Measurements from ENCODE around the gene SPAG17. TPM values are rescaled to one million over a fixed set of nuclear protein-coding genes. Genes with fewer than 3 reads are reported as not detected.
A peak's percentile ranks its signal among the peaks of the same experiment; 100 is the strongest.

Gene SPAG17
- not detected in 2 replicates for total RNA-seq (2014; rRNA removed; shearing (Covaris generic))
- total RNA-seq (2022): not detected in 2 replicates
- not detected for Bru-seq, nascent RNA
- BruChase-seq, experiment 1, labeled RNA remaining after a 6-hour chase: percentile 1 among the genes with signal in this experiment
- BruChase-seq, experiment 2, labeled RNA remaining after a 2-hour chase: not detected
- long read RNA-seq: 0 reads

DNA sequence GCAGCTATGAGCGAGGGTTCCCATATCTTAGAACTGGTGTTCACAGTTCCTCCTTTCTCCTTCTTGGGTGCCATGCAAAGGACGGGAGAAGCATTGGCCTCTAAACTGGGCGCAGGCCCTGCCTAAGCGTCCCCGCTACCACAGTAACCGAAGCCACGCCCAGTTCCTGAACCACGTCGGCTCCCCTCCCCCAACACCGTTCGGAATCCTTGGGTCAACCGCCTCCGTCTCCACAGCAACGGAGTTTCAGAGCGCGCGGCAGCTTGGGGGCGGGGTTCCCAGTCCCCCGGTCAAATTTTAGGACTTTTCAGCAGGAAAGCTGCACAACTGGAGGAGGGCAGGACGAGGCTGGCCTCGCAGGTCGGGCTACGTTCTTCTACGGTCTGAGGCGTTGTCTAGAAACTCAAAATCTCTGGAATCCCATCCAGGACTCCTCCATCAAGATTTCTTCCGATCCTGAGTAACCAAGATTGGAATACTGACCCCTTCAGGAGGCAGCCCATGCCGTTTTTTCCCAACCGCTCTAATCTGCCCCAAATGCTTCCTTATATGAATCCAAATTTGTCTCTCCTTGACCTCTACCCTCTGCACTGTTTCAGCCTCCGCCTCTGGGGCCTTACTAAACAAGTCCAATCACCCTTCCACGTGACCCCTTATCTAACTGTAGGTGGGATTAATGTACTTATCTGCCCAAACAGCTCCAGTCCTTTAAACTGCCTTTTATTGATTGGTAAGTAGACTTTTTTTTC lies at the start of gene SPAG17:
Gene SPAG17, minus strand, starts transcription at position 145 of the 749 bp plus-strand sequence. Its CDS starts 71 bp downstream, at position 74.
- DNase-seq (ENCODE audit: low spot score): no peak
- H3K9me2 ChIP-seq (ENCODE audit: insufficient read depth, low read length): no peaks in the 10 kb centered on the region

DNA sequence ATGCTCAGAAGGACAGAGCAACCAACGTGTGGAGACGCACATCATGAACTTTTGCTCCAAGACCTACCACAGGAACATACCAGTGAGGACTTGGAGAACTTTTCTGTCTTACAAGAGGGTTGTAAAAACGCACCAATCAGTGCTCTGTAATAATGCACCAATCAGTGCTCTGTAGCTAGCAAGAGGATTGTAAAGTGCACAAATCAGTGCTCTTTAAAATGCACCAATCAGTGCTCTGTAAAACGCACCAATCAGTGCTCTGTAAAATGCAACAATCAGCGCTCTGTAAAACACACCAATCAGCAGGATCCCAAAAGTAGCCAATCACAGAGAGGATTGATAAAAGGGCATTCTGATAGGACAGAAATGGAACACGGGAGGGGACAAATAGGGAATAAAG lies 40.4 kb upstream of the SPAG17 start:
- TF ChIP-seq EZH2phosphoT487 (IDR thresholded peaks at IDR 0.05; ENCODE audit: borderline replicate concordance, low read depth, low read length) (no peak), CTCF (conservative IDR thresholded peaks at IDR 0.05; ENCODE audit: low read length) (no peak)
- DNase-seq (ENCODE audit: low spot score): no peak
- H3K36me3 ChIP-seq (ENCODE audit: insufficient read depth, low read length): no peaks in the 10 kb centered on the region
- no peak overlapping the region for H3K4me2 ChIP-seq (ENCODE audit: low read length)
- H3K4me1 ChIP-seq (ENCODE audit: insufficient read depth, low read length, poor library complexity, severe bottlenecking): no peaks in the 10 kb centered on the region
- no TSS peak for BruUV-seq (replicated peaks)
- H3K27ac ChIP-seq (ENCODE audit: low read depth, low read length, poor library complexity, severe bottlenecking): no peak overlapping the region
- no peaks in the 10 kb centered on the region for H3K9me3 ChIP-seq (ENCODE audit: low read length)
- CTCF ChIA-PET (ENCODE audit: unreplicated experiment): no interaction called here
- H3K79me2 ChIP-seq (ENCODE audit: insufficient read depth, low read depth, low read length): no peaks in the 10 kb centered on the region
- POLR2A ChIA-PET: no interaction called here
- intact Hi-C loops (cut with micrococcal nuclease; ENCODE audit: unreplicated experiment): no loop called here
- H2AFZ ChIP-seq (ENCODE audit: low read length): no peak overlapping the region
- H4K20me1 ChIP-seq (ENCODE audit: insufficient read depth, low read length): no peaks in the 10 kb centered on the region
- no peaks in the 10 kb centered on the region for H3K9me2 ChIP-seq (ENCODE audit: insufficient read depth, low read length)
- H3K4me3 ChIP-seq (ENCODE audit: low read depth, low read length, poor library complexity, severe bottlenecking): no peak overlapping the region

More for the DNA sequence above, at the start of gene SPAG17:
- TF ChIP-seq EZH2phosphoT487 (IDR thresholded peaks at IDR 0.05; ENCODE audit: borderline replicate concordance, low read depth, low read length): no peak
- no peak for TF ChIP-seq CTCF (conservative IDR thresholded peaks at IDR 0.05; ENCODE audit: low read length)
- Histone ChIP-seq H3K9me3 (ENCODE audit: low read length) (no peaks in the 10 kb centered on the region), H3K27ac (ENCODE audit: low read depth, low read length, poor library complexity, severe bottlenecking) (no peak within 1 kb of the TSS), H3K36me3 (ENCODE audit: insufficient read depth, low read length) (no peaks in the 10 kb centered on the region), H2AFZ (ENCODE audit: low read length) (no peak within 1 kb of the TSS), H3K4me1 (ENCODE audit: insufficient read depth, low read length, poor library complexity, severe bottlenecking) (no peaks in the 10 kb centered on the region), H3K4me3 (ENCODE audit: low read depth, low read length, poor library complexity, severe bottlenecking) (no peak within 1 kb of the TSS), H4K20me1 (ENCODE audit: insufficient read depth, low read length) (no peaks in the 10 kb centered on the region), H3K79me2 (ENCODE audit: insufficient read depth, low read depth, low read length) (no peaks in the 10 kb centered on the region), H3K4me2 (ENCODE audit: low read length) (no peak within 1 kb of the TSS)
- POLR2A ChIA-PET: no interaction called here
- intact Hi-C loops (cut with micrococcal nuclease; ENCODE audit: unreplicated experiment): no loop called here
- no TSS peak for BruUV-seq (replicated peaks)
- CTCF ChIA-PET (ENCODE audit: unreplicated experiment): no interaction called here

GRCh38 chr1:118223426-118223825 lies 38.4 kb upstream of the SPAG17 start:
- peak; percentile 7 for DNase-seq (ENCODE audit: low spot score)
- TF ChIP-seq CTCF (conservative IDR thresholded peaks at IDR 0.05; ENCODE audit: low read length) (peak; percentile 56), EZH2phosphoT487 (IDR thresholded peaks at IDR 0.05; ENCODE audit: borderline replicate concordance, low read depth, low read length) (no peak)
- Histone ChIP-seq H3K4me1 (ENCODE audit: insufficient read depth, low read length, poor library complexity, severe bottlenecking) (no peaks in the 10 kb centered on the region), H3K4me3 (ENCODE audit: low read depth, low read length, poor library complexity, severe bottlenecking) (no peak overlapping the region), H3K9me3 (ENCODE audit: low read length) (no peaks in the 10 kb centered on the region), H3K36me3 (ENCODE audit: insufficient read depth, low read length) (no peaks in the 10 kb centered on the region), H3K27ac (ENCODE audit: low read depth, low read length, poor library complexity, severe bottlenecking) (no peak overlapping the region), H3K4me2 (ENCODE audit: low read length) (no peak overlapping the region), H3K9me2 (ENCODE audit: insufficient read depth, low read length) (no peaks in the 10 kb centered on the region), H3K79me2 (ENCODE audit: insufficient read depth, low read depth, low read length) (no peaks in the 10 kb centered on the region), H4K20me1 (ENCODE audit: insufficient read depth, low read length) (no peaks in the 10 kb centered on the region), H2AFZ (ENCODE audit: low read length) (no peak overlapping the region)
- POLR2A ChIA-PET: no interaction called here
- CTCF ChIA-PET (ENCODE audit: unreplicated experiment): no interaction called here
- BruUV-seq (replicated peaks): no TSS peak
- intact Hi-C loops (cut with micrococcal nuclease; ENCODE audit: unreplicated experiment): no loop called here

Measured in OCI-LY7 (cell line).